OCI-LY1 (cell line): ENCODE measurements around the gene CTCF.

Source experiments
- H2AFZ ChIP-seq: fragments of 200-600 bp; sonication (generic), shearing (Covaris generic); 2 replicates; pipeline ENCODE4 v1.6.0; 2014; ENCODE audit warnings: antibody characterized with exemption, mild to moderate bottlenecking, low read length
- H3F3A ChIP-seq: fragments of 200-600 bp; sonication (generic), shearing (Covaris generic); 2 replicates; pipeline ENCODE4 v1.6.0; 2014; ENCODE audit warnings: mild to moderate bottlenecking, antibody characterized with exemption, low read length, moderate library complexity; ENCODE audit not compliant: insufficient read depth
- H3K27ac ChIP-seq: fragments of 200-600 bp; sonication (generic); 2 replicates; pipeline ENCODE4 v1.5.1; 2014; ENCODE audit warnings: low read length, mixed run types, mild to moderate bottlenecking, low read depth; ENCODE audit not compliant: poor library complexity, severe bottlenecking
- H3K27me3 ChIP-seq: fragments of 200-600 bp; sonication (generic); 2 replicates; pipeline ENCODE4 v1.6.0; 2014; ENCODE audit warnings: antibody characterized with exemption, mild to moderate bottlenecking, low read length, moderate library complexity; ENCODE audit not compliant: insufficient read depth
- H3K36me3 ChIP-seq: fragments of 200-600 bp; sonication (generic); 2 replicates; pipeline ENCODE4 v1.6.1; 2014; ENCODE audit warnings: mild to moderate bottlenecking, antibody characterized with exemption, low read length, moderate library complexity, mixed read lengths; ENCODE audit not compliant: insufficient read depth
- H3K4me1 ChIP-seq: fragments of 200-600 bp; sonication (generic); 2 replicates; pipeline ENCODE4 v1.5.1; 2014; ENCODE audit warnings: mild to moderate bottlenecking, low read length, moderate library complexity; ENCODE audit not compliant: insufficient read depth, severe bottlenecking
- H3K4me2 ChIP-seq: fragments of 200-600 bp; sonication (generic), shearing (Covaris generic); 2 replicates; pipeline ENCODE4 v1.6.1; 2014; ENCODE audit warnings: low read length
- H3K4me3 ChIP-seq: fragments of 200-600 bp; sonication (generic); 2 replicates; pipeline ENCODE4 v1.5.1; 2014; ENCODE audit warnings: low read length, low read depth, mild to moderate bottlenecking, mixed read lengths; ENCODE audit not compliant: poor library complexity, severe bottlenecking
- H3K79me2 ChIP-seq: fragments of 200-600 bp; shearing (Covaris generic); 2 replicates; pipeline ENCODE4 v1.6.1; 2016; ENCODE audit warnings: mixed run types, low read length, mixed read lengths; ENCODE audit not compliant: insufficient read depth
- H3K9ac ChIP-seq: fragments of 200-600 bp; sonication (generic), shearing (Covaris generic); 2 replicates; pipeline ENCODE4 v1.6.1; 2014; ENCODE audit warnings: mild to moderate bottlenecking, low read length, mixed read lengths
- H3K9me2 ChIP-seq: fragments of 200-600 bp; sonication (generic), shearing (Covaris generic); 2 replicates; pipeline ENCODE4 v1.6.1; 2014; ENCODE audit warnings: low read depth, mild to moderate bottlenecking, low read length, mixed read lengths
- H3K9me3 ChIP-seq: fragments of 200-600 bp; shearing (Covaris generic); 2 replicates; pipeline ENCODE4 v1.6.1; 2014; ENCODE audit warnings: low read length, mixed read lengths
- H4K20me1 ChIP-seq: fragments of 200-600 bp; sonication (generic), shearing (Covaris generic); 2 replicates; pipeline ENCODE4 v1.6.0; 2016; ENCODE audit warnings: mild to moderate bottlenecking, low read length; ENCODE audit not compliant: insufficient read depth
- CTCF ChIP-seq: fragments of 200-600 bp; sonication (generic), shearing (Covaris generic); IDR thresholded peaks from 2 replicates; pipeline ENCODE4 v1.5.1; 2017; ENCODE audit warnings: mild to moderate bottlenecking, antibody characterized with exemption, low read length, moderate library complexity, mixed read lengths
- EZH2 ChIP-seq: fragments of 200-600 bp; sonication (generic), shearing (Covaris generic); IDR thresholded peaks from 2 replicates; pipeline ENCODE4 v1.8.0; 2017; ENCODE audit warnings: borderline replicate concordance, mixed run types, mild to moderate bottlenecking, antibody characterized with exemption, low read length, moderate library complexity, mixed read lengths

Gene CTCF

GRCh38 chr16:67546761-67547422, 15.4 kb upstream of the CTCF start:
- Histone ChIP-seq H3K79me2 (no peaks in the 10 kb centered on the region), H3K9me2 (no peaks in the 10 kb centered on the region), H3K4me3 (peak overlapping the region; percentile 42), H3K27me3 (no peaks in the 10 kb centered on the region), H3K36me3 (peaks cover 5% of the 10 kb centered on the region; the same call in 1 of the 2 replicates), H2AFZ (no peak overlapping the region), H3K4me2 (peak overlapping the region; percentile 56), H3K9ac (peak overlapping the region; percentile 67), H3K4me1 (peaks cover 79% of the 10 kb centered on the region), H3K9me3 (no peaks in the 10 kb centered on the region), H4K20me1 (no peaks in the 10 kb centered on the region), H3F3A (peaks cover under 1% of the 10 kb centered on the region; the same call in 1 of the 2 replicates), H3K27ac (peak overlapping the region; percentile 97)
- TF ChIP-seq CTCF (peak; percentile 98), EZH2 (no peak)

- peaks cover 5% of the 10 kb centered on the region; the same call in 1 of the 2 replicates for H3K36me3 ChIP-seq
- peak overlapping the region; percentile 67 for H3K9ac ChIP-seq
- no peak overlapping the region for H2AFZ ChIP-seq
- no peaks in the 10 kb centered on the region for H3K79me2 ChIP-seq
- H3F3A ChIP-seq = peaks cover 6% of the 10 kb centered on the region; the same call in 1 of the 2 replicates
- no peaks in the 10 kb centered on the region for H3K9me2 ChIP-seq
- H3K27ac ChIP-seq = peak overlapping the region; percentile 97
- H3K4me3 ChIP-seq = peak overlapping the region; percentile 42
- H3K4me1 ChIP-seq = peaks cover 87% of the 10 kb centered on the region
- H3K27me3 ChIP-seq = no peaks in the 10 kb centered on the region
- H3K9me3 ChIP-seq = no peaks in the 10 kb centered on the region
- TF ChIP-seq CTCF (no peak), EZH2 (no peak)
- no peaks in the 10 kb centered on the region for H4K20me1 ChIP-seq
- H3K4me2 ChIP-seq = peak overlapping the region; percentile 56
Observed at GRCh38 chr16:67547423-67548264, 14.7 kb upstream of the CTCF start.

- peak overlapping the region; percentile 97 for H3K27ac ChIP-seq
- H3K4me3 ChIP-seq = peak overlapping the region; percentile 42
- peaks cover 6% of the 10 kb centered on the region; the same call in 1 of the 2 replicates for H3F3A ChIP-seq
Observed at GRCh38 chr16:67548265-67549126, 13.8 kb upstream of the CTCF start.

More at GRCh38 chr16:67548265-67549126, 13.8 kb upstream of the CTCF start:
- Histone ChIP-seq H4K20me1 (no peaks in the 10 kb centered on the region), H3K36me3 (peaks cover 5% of the 10 kb centered on the region; the same call in 1 of the 2 replicates), H3K27me3 (no peaks in the 10 kb centered on the region), H3K9me3 (no peaks in the 10 kb centered on the region), H2AFZ (no peak overlapping the region), H3K4me1 (peaks cover 95% of the 10 kb centered on the region), H3K9me2 (no peaks in the 10 kb centered on the region), H3K9ac (peak overlapping the region; percentile 67), H3K4me2 (peak overlapping the region; percentile 56), H3K79me2 (no peaks in the 10 kb centered on the region)
- TF ChIP-seq EZH2 (no peak), CTCF (no peak)
